ENCODE results near the gene SEPTIN3.

The SEPTIN3 gene

GRCh38 chr22:41969110-41969646 lies at the start of gene SEPTIN3:
SEPTIN3 (plus strand) TSS chr22:41969443; CDS start chr22:41971493, 2,050 bp downstream.
- no peak for DNase-seq (ENCODE audit: low read depth in 2 of 2, low spot score in 1 of 2)

- DNase-seq (ENCODE audit: low read depth in 2 of 2, low spot score in 1 of 2), result no peak
These were observed 48.8 kb upstream of the SEPTIN3 start for GRCh38 chr22:41920271-41920976.

DNA sequence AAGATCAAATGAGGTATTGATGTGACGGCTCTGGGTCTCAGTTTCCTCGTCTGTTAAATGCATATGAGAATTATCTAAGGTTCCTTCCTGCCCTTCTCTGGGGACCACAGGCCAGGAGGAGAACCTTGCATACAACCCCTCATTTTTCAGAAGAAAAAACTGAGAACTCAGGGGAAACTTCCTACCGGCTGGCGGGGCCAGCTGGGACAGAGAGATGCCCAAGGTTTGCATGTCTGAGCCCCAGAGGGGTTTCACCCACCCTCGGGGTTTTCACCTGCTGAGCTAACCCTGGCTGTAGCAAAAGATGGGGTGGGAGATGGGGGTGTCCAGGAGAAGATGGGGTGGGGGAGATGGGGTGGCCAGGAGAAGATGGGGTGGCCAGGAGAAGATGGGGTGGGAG lies 46.9 kb upstream of the SEPTIN3 start:
- DNase-seq (ENCODE audit: low read depth in 2 of 2, low spot score in 1 of 2), result no peak

DNA sequence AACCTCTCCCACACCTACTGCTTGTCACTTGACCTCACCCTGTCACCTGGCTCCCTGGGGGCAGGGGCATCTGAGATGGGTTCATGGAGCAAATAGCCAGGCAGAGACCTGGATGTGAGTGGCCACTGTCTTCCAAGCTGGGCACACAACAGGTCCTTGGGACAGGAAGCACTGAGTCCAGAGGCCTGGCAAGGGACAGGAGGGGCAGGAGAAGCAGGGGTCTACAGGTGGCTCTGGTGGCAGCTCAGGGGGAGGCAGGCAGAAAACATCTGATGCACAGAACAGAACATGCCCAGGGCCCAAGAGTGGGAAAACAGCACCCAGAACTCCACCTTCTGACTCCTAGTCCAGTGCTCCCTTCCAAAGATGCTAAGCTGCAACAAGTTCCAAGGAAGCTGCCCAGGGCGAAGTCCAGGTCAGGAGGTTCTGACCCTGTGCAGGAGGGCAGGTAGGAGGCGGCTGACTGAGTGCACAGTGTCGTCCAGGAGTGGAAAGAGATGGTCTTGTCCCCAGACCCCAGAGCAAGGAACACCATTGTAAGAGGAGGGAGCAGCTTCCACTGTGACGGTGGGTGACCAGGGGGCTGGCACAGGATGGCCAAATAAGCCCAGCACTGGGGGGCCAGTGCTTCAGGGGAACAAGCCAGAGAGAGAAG lies 46.2 kb upstream of the SEPTIN3 start:
- no peak for DNase-seq (ENCODE audit: low read depth in 2 of 2, low spot score in 1 of 2)

DNA sequence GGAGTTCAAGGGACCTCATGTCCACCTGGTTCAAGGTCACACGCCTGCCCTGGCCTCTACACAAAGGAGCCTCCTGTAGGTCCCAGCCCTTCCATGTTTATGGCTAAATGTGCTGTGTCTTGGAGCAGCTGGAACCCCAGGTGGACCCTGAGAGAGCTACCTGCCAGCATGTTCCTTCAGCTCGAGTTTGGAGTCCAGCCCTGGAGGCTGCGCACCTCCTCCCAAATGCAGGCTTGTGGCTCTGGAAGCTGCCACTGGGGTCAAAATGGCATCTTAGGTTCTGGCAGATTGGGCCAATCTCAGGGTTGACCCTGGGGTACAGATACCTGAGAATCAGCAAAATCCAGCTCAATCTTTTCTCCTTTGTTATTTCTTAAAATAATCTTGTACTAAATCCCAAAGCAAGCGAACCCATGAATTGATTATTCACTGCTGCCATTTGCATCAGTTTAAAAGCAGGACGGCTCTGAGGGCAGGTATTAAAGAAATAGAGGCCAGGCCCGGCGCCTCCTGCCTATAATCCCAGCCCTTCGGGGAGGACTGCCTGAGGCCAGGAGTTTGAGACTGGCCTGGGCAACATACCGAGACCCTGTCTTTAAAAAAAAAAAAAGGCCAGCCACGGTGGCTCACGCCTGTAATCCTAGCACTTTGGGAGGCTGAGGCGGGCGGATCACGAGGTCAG lies 45.5 kb upstream of the SEPTIN3 start:
- DNase-seq (ENCODE audit: low read depth in 2 of 2, low spot score in 1 of 2), result no peak

DNA sequence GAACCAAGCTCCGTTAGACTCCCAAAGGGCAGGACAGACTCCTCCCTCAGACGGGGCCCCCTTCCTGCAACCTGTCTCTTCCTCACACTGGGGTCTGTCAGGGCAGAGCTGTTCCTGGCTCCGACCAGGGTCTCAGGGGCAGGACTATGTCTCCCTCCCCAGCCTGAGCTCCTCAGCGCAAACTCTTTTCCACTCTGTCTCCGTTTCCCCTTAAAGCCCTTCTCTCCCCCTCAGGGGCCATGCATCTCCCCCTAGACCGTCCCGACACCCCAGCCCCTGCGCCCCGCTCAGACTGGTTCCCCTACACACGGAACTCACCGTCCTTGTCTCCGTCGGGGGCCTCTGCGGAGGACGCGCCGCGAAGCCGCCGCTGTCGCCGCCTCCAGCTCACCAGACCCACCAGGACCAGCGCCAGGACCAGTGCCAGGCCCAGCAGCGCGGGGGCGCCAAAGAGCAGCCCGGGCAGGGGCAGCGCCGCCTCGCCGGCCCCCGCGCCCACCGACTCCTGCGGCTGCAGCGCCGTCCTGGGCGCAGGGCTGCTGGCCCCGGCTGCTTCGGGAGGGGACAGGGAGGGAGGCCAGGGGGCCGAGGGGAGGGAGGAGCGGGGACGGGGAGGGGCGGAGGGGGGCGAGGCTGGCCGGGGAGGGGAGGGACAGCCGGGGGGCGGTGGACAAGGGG lies 43.3 kb upstream of the SEPTIN3 start:
- peak; percentile 42 to 57 for DNase-seq (ENCODE audit: low read depth in 2 of 2, low spot score in 1 of 2)

GRCh38 chr22:41927813-41928212 lies 41.4 kb upstream of the SEPTIN3 start:
- DNase-seq (ENCODE audit: low read depth in 2 of 2, low spot score in 1 of 2), result no peak

GRCh38 chr22:41928593-41929417 lies 40.4 kb upstream of the SEPTIN3 start:
- no peak for DNase-seq (ENCODE audit: low read depth in 2 of 2, low spot score in 1 of 2)

- no peak for DNase-seq (ENCODE audit: low read depth in 2 of 2, low spot score in 1 of 2)
These were observed 39.8 kb upstream of the SEPTIN3 start for GRCh38 chr22:41929418-41929810.

GRCh38 chr22:41931701-41932269 lies 37.5 kb upstream of the SEPTIN3 start:
- DNase-seq (ENCODE audit: low read depth in 2 of 2, low spot score in 1 of 2), result no peak

- DNase-seq (ENCODE audit: low read depth in 2 of 2, low spot score in 1 of 2), result no peak
These were observed 36.9 kb upstream of the SEPTIN3 start for GRCh38 chr22:41932353-41932752.

DNA sequence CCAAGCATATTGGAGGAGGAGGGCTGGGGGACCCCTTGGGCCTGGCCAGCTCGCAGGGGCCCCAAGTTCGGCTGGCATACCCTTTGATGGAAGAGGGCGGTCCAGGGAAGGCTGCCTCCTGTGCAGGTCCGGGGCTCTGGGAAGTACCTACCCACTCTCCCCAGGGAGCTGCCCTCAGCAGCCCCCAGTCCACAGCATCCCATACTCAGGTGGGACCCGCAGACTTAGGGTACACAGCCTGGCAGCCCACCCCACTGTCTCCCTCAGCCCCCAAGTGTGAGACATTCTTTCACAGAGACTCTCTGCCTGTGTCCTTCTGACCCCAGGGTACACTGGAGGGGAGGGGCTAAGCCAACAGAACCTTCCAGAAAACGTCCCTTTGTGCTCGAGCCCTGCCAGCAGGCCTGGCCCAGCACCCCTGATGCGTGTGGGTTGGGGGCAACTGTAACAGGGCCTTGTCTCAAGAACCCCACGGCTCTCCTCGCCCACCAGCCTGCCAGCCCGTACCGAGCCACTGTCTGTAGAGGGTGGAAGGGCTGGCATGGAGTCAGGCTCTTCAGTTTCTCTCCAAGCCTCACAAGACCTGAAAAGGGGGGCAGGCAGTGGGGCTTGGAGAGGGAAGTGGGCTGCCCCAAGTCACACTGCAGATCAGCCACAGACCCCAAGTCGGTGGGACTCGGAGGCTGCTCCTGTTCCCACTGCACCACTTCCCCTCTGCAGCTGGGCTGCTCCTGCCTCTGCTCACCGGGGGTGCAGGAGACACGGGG lies 35.6 kb upstream of the SEPTIN3 start:
- DNase-seq (ENCODE audit: low read depth in 2 of 2, low spot score in 1 of 2), result no peak

- no peak for DNase-seq (ENCODE audit: low read depth in 2 of 2, low spot score in 1 of 2)
These were observed 34.8 kb upstream of the SEPTIN3 start for GRCh38 chr22:41934284-41935014.

GRCh38 chr22:41935015-41935351 lies 34.3 kb upstream of the SEPTIN3 start:
- DNase-seq (ENCODE audit: low read depth in 2 of 2, low spot score in 1 of 2), result no peak

- no peak for DNase-seq (ENCODE audit: low read depth in 2 of 2, low spot score in 1 of 2)
These were observed 33.7 kb upstream of the SEPTIN3 start for GRCh38 chr22:41935509-41935908.

GRCh38 chr22:41936894-41937169 lies 32.4 kb upstream of the SEPTIN3 start:
- no peak for DNase-seq (ENCODE audit: low read depth in 2 of 2, low spot score in 1 of 2)

DNA sequence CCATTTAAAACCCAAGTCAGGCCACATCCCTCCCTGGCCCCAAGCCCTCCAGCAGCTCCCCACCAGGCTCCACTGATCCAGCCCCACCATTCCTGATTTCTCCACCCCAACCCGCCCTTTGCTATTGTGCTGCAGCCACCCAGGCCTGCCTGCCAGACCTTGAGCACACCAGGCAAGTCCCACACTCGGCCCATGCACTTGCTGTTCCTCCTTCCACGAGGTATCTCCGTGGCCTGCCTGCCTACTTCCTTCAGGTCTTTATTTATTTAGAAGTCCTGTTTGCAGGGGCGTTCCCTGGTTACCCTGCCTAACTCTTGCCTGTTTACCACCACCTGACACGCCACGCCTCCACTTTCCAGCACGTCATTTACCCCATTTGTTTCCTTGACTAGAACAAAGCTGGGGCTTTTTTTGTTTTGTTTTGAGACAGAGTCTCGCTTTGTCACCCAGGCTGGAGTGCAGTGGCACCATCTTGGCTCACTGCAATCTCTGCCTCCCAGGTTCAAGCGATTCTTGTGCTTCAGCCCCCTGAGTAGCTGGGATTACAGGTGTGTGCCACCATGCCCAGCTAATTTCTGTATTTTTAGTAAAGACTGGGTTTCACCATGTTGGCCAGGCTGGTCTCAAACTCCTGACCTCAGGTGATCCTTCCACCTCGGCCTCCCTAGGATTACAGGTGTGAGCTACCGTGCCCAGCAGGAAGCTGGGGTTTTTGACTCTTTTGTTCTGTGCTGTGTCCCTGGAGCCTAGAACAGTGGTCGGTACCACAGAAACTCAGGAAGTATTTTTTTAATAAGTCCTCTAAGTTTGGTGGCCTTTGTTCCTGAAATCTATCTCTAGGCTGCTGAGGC lies 29.0 kb upstream of the SEPTIN3 start:
- DNase-seq (ENCODE audit: low read depth in 2 of 2, low spot score in 1 of 2), result peak; percentile 73 to 83
